Colonic mucosa (tissue), 4 donors: ENCODE results near the gene CCDC63. TPM values are rescaled to one million over a fixed set of nuclear protein-coding genes. Genes with fewer than 3 reads are reported as not detected.
A peak's percentile ranks its signal among the peaks of the same experiment; 100 is the strongest.

Experiments used
- DNase-seq: peaks from one replicate; pipeline ENCODE4 v3.0.0-alpha.2; 2020
- H3K27ac ChIP-seq: fragments of 200-600 bp; one replicate; pipeline ENCODE4 v1.8.0; 2021
- H3K27me3 ChIP-seq: fragments of 200-600 bp; one replicate; pipeline ENCODE4 v1.8.0; 2021
- H3K36me3 ChIP-seq: fragments of 200-600 bp; one replicate; pipeline ENCODE4 v1.8.0; 2021
- H3K4me1 ChIP-seq: fragments of 200-600 bp; one replicate; pipeline ENCODE4 v1.8.0; 2021; ENCODE audit warnings: mild to moderate bottlenecking
- H3K4me3 ChIP-seq: fragments of 200-600 bp; one replicate; pipeline ENCODE4 v1.8.0; 2021
- H3K9ac ChIP-seq, 2 donors: one replicate each; pipeline ENCODE4 v1.7.0; 2013; ENCODE audit warnings: control low read depth in 2 of 2, low read depth in 2 of 2, low read length in 2 of 2
- H3K9me3 ChIP-seq: fragments of 200-600 bp; one replicate; pipeline ENCODE4 v1.8.0; 2021
- intact Hi-C: fragments of 100-400 bp; cut with DNase I; formaldehyde crosslinking; loops from one replicate; pipeline ENCODE4 v1.14.1; 2022
- total RNA-seq, 2 donors: library from RNA; stranded (reverse); fragmentation: NEBNext Ultra II Directional in 1 of 2; extraction: Animal tissue kit (Norgen Biotek cat#: 25700) in 1 of 2; gene quantifications; one replicate each; pipeline ENCODE4 v1.2.1, GENCODE V29; 2021
- TF ChIP-seq, protein P1 (sequence below): fragments of 200-600 bp; IDR thresholded peaks from one replicate; pipeline ENCODE4 v1.8.0; 2022; ENCODE audit warnings: antibody characterized with exemption, mild to moderate bottlenecking
- donor health status: healthy.
- donor health status: DM: no; HTN: no; CAD: no.
- donor health status: DM: no; HTN: no; CAD: no.

The CCDC63 gene
- total RNA-seq = not detected

DNA sequence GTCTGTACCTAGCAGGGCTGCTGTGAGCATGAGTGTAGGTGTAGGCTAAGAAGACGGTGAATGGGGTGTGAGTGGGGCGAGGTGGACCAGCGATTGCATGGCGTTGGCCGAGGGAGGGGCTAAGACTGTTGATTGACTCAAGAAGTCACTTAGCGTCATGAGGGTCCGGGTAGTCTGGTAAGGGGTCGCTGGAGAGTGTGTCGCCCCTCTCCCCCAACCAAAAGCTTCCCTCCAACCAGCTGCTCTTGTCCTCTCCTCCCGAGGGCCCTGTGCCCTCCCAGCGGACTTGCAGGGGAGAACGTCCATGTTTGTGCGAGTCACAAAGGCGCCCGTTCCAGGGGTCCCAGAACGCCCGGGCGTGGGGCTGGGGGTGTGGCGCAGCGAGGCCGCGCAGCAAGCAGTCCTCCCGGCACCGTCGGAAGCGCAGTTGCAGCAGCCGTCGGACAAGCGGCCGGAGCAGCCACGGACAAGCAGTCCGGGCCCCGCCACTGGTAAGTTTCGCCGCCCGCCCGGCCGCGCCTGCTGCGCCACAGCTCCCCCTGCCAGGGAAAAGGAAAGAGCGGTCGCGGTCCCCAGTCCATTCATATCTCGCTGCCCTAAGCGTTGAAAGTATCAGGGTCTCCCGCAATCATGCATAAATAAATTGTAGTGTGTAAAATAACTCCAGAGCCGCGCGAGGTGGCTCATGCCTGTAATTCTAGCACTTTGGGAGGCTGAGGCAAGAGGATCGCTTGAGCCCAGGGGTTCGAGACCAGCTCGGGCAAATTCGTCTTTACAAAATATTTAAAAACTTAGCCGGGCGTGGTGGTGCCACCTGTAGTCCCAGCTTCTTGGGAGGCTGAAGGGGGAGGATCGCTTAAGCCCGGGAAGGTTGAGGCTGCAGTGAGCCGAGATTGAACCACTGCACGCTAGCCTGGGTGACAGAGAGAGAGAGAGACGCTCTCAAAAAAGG is at the start of gene CCDC63:
TSS of gene CCDC63 (plus strand) at position 373 of the 952 bp plus-strand sequence. CDS start 5,968 bp downstream, outside the sequence.
- Histone ChIP-seq H3K27me3 (no peaks in the 10 kb centered on the region), H3K9me3 (no peaks in the 10 kb centered on the region), H3K4me3 (peak within 1 kb of the TSS; percentile 35), H3K4me1 (no peaks in the 10 kb centered on the region), H3K36me3 (no peaks in the 10 kb centered on the region), H3K27ac (no peak within 1 kb of the TSS), H3K9ac (no peak within 1 kb of the TSS)
- intact Hi-C loops = no loop called here
- TF ChIP-seq, protein P1, sequence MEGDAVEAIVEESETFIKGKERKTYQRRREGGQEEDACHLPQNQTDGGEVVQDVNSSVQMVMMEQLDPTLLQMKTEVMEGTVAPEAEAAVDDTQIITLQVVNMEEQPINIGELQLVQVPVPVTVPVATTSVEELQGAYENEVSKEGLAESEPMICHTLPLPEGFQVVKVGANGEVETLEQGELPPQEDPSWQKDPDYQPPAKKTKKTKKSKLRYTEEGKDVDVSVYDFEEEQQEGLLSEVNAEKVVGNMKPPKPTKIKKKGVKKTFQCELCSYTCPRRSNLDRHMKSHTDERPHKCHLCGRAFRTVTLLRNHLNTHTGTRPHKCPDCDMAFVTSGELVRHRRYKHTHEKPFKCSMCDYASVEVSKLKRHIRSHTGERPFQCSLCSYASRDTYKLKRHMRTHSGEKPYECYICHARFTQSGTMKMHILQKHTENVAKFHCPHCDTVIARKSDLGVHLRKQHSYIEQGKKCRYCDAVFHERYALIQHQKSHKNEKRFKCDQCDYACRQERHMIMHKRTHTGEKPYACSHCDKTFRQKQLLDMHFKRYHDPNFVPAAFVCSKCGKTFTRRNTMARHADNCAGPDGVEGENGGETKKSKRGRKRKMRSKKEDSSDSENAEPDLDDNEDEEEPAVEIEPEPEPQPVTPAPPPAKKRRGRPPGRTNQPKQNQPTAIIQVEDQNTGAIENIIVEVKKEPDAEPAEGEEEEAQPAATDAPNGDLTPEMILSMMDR = peak; percentile 19
- DNase-seq = peak; percentile 55

DNA sequence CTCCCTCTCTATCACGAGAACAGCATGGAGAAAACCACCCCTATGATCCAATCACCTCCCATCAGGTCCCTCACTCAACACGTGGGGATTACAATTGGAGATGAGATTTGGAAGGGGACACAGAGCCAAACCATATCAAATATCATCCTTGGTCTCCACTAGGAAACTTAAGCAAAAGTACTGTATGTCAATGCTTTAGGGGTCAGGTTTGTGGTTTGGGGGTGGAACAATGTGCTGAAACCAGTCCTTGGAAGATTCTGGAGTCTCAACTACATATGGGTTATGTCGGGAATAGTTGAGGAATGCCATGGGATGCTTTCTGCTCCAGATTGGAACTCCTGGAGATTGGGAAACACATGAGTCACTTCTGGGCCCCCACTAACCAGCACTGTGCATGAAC is 48.3 kb upstream of the CCDC63 start:
- TF ChIP-seq, protein P1 = no peak
- intact Hi-C loops = no loop called here
- Histone ChIP-seq H3K36me3 (no peaks in the 10 kb centered on the region), H3K9ac (no peak overlapping the region), H3K27ac (no peak overlapping the region), H3K4me1 (no peaks in the 10 kb centered on the region), H3K27me3 (no peaks in the 10 kb centered on the region), H3K4me3 (no peak overlapping the region), H3K9me3 (no peaks in the 10 kb centered on the region)
- no peak for DNase-seq

DNA sequence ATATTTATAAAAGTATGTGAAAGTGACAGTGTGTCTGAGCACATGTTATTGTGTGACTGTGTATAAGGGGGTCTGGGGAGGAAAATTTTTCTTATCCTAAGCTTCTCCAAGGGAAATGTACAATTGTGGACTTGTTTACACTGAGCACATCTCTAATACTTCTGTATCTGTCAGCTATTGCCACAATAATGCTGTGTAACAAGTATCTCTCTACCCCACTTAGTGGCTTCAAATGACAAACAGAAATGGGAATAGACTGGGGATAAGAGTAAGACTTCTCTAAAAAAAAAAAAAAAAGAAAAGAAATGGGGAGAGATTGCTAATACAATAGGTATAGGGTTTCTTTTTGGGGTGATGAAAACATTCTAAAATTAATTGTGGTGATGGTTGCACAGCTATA is 44.3 kb upstream of the CCDC63 start:
- intact Hi-C loops = no loop called here
- Histone ChIP-seq H3K9ac (no peak overlapping the region), H3K27ac (no peak overlapping the region), H3K27me3 (no peaks in the 10 kb centered on the region), H3K4me3 (no peak overlapping the region), H3K4me1 (no peaks in the 10 kb centered on the region), H3K9me3 (no peaks in the 10 kb centered on the region), H3K36me3 (no peaks in the 10 kb centered on the region)
- no peak for DNase-seq
- TF ChIP-seq, protein P1 = no peak

DNA sequence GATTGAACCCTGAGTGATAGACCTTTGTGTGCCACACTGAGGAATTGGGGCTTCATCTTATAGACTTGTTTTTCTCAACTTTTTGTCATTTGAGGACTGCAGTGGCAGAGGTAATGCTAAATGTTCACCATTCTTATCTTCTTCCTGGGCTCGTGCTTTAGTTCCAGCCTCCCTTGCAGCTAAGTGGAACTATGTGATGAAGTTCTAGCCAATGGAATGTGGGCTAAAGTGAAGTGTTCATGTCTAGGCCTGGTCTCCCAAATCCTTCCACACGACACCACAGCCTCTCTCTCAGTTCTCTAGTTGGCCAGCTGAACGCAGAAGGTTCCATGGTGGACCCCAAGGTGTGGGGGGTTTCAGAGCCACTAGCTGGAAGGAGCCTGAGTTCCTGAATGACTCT is 42.4 kb upstream of the CCDC63 start:
- DNase-seq = no peak
- Histone ChIP-seq H3K36me3 (no peaks in the 10 kb centered on the region), H3K27ac (no peak overlapping the region), H3K4me1 (no peaks in the 10 kb centered on the region), H3K4me3 (no peak overlapping the region), H3K9ac (no peak overlapping the region), H3K27me3 (no peaks in the 10 kb centered on the region), H3K9me3 (no peaks in the 10 kb centered on the region)
- TF ChIP-seq, protein P1 = no peak
- intact Hi-C loops = no loop called here

DNA sequence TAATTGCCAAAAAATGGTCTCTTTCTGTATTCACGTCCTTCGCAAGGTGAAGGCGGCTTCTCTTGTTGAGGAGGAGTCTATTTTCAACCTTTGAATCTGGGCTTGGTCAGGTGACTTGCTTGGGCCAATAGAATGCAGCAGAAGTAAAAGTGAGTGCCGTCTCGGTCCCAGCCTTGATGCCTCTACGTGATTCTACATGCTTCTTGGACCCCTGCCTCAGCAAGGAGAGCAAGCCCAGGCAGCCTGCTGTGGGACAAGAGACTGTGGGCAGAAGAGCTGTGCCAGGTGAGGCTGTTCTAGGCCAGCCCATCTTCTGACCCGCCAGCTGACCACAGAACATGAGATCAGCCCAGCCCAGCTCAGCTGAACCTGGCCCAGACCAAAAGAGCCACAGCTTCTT is 39.1 kb upstream of the CCDC63 start:
- DNase-seq = no peak
- no peak overlapping the region for H3K9ac ChIP-seq
- H3K9me3 ChIP-seq = no peaks in the 10 kb centered on the region
- H3K27me3 ChIP-seq = no peaks in the 10 kb centered on the region
- intact Hi-C loops = no loop called here
- no peak overlapping the region for H3K4me3 ChIP-seq
- TF ChIP-seq, protein P1 = no peak
- no peaks in the 10 kb centered on the region for H3K4me1 ChIP-seq
- no peak overlapping the region for H3K27ac ChIP-seq
- no peaks in the 10 kb centered on the region for H3K36me3 ChIP-seq
